ENCODE measurements around the gene RPSA.
"Not testable (repeated sequence)": the region's sequence is repeated elsewhere in the genome, so short reads cannot be mapped to it uniquely, and the experiment has no call there.

RPSA gene

GRCh38 chr3:39406368-39407258 is at the start of gene RPSA:
Gene RPSA (plus strand): TSS chr3:39406720. CDS start chr3:39407654, 934 bp downstream.
- DNase-seq = peak; percentile 94 to 97

GRCh38 chr3:39358333-39358732 is 48.2 kb upstream of the RPSA start:
- no peak for DNase-seq

DNA sequence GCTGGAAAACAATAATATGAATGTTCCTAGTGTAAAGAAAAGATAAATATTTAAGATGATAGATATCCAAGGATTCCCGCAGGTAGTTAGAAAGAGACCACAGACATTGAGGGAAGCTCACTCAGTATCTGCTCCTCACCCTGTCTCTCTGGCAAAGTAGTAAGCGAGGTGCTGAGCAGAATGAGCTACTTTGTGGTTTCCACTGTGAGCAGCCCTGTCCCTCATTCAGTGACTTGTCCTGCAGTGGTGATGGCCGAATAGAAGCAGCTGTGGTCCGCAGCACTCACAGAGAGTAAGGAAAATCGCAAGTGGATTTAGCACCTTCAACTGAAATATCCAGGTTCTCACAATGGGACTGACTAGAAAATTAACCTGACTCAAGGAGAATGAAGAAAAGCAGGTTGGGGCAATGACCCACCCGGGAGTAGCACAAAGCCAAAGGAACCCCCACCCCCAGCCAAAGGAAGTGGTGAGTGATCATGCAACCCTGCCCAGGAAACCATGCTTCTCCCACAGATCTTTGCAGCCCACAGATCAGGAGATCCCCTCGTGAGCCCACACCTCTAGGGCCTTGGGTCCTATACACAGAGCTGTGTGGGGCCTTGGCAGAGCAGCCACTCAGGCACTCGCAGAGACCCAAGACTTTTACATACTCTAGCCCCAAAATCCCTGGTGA is 45.1 kb upstream of the RPSA start:
- no peak for DNase-seq

- DNase-seq = no peak
Observed at GRCh38 chr3:39362192-39362591, 44.3 kb upstream of the RPSA start.

DNA sequence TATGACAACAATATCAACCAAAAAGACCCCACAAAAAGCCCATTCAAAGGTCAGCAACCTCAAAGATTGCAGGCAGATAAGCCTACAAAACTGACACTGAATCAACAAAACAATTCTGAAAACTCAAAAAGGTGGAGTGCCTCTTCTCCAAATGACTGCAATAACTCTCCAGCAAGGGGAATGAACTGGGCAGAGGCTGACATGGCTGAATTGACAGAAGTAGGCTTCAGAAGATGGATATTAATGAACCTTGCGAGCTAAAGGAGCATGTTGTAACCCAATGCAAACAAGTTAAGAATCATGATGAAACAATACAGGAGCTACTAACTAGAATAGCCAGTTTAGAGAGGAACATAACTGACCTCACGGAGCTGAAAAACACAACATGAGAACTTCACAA is 43.7 kb upstream of the RPSA start:
- DNase-seq = no peak

- DNase-seq = not testable (repeated sequence)
Observed at GRCh38 chr3:39370450-39370849, 36.1 kb upstream of the RPSA start.

- no peak for DNase-seq
Observed at GRCh38 chr3:39372833-39373232, 33.7 kb upstream of the RPSA start.

DNA sequence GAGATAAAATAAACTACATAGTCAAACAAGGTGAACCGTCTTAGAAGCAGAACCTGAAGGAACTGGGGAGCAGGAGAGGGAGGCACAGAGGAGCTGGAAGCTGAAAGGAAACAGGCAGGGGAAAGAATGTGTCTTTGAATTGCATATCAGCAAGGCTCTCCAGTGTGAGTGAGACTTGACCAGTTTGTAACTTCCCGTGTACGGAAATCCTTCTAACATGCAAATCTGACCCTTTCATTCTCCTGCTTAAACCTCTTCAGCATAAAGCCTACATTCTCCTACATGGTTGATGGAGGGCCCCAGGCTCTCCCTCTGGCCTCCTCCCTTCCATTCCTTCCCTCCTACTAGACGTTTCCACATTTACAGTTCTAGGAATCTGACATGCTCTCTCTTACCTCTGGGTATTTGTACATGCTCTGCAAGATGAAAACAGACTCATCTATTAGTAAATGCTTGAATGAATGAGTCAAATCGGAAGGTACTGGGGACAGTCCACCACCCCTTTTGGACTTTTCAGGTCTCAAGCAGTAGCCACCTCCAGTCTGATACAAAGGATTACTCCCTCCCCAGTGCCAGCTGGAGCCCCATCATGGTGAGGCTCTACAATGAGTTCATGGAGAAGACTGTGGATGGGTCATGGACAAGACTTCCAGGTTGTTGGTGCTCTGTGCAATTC is 29.4 kb upstream of the RPSA start:
- no peak for DNase-seq

- no peak for DNase-seq
Observed at GRCh38 chr3:39378088-39378487, 28.4 kb upstream of the RPSA start.

DNA sequence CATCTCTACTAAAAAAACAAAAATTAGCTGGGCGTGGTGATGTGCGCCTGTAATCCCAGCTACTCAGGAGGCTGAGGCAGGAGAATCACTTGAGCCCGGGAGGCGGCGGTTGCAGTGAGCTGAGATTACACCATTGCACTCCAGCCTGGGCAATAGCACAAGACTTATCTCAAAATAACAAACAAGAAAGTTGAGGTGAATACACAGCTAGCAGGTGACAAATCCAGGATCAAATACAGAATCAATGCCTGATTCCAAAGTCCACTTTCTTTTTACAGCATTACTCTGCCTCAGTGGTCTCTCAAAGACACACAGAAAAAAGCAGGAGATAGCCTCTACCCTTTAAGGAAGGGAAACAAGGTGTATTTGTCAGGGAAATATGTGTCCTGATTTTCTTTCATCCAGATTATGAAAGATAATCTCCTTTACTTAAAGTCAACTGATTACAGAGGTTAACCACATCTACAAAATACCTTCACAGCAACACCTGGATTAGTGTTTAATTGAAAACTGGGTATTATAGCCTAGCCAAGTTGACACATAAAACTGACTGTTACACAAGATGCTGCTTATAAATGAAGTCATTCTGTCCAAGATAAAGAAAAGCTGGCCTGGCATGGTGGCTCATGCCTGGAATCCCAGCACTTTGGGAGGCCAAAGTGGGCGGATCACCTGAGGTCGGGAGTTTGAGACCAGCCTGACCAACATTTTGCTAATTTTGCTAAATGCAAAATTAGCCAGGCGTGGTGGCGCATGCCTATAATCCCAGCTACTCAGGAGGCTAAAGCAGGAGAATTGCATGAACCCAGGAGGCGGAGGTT is 27.4 kb upstream of the RPSA start:
- no peak for DNase-seq

DNA sequence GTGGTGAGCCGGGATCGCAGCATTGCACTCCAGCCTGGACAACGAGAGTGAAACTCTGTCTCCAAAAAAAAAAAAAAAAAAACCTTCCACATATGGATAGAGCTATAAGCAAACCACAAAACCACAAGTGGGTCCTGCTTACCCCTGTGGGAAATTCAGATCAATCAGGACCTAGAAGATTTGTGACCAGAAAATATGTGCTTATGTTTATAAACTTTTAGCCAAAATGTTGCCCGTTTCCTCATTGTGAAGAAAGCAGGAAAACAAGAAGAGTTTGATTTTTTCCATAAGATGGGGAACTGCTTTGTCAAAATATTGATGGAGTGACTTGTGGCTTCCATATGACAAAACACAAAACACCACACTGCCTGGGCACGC is 26.8 kb upstream of the RPSA start:
- DNase-seq = no peak

- no peak for DNase-seq
Observed at GRCh38 chr3:39381432-39381831, 25.1 kb upstream of the RPSA start.

- DNase-seq = no peak
Observed at GRCh38 chr3:39383045-39383880, 23.3 kb upstream of the RPSA start, which contains the start of gene SLC25A38. Gene SLC25A38 (plus strand): TSS chr3:39383370. CDS start chr3:39383725, 355 bp downstream.

- DNase-seq = no peak
Observed at GRCh38 chr3:39383881-39384664, 22.4 kb upstream of the RPSA start.

GRCh38 chr3:39384665-39385000 is 21.9 kb upstream of the RPSA start:
- no peak for DNase-seq

- no peak for DNase-seq
Observed at GRCh38 chr3:39385456-39386090, 20.9 kb upstream of the RPSA start.

DNA sequence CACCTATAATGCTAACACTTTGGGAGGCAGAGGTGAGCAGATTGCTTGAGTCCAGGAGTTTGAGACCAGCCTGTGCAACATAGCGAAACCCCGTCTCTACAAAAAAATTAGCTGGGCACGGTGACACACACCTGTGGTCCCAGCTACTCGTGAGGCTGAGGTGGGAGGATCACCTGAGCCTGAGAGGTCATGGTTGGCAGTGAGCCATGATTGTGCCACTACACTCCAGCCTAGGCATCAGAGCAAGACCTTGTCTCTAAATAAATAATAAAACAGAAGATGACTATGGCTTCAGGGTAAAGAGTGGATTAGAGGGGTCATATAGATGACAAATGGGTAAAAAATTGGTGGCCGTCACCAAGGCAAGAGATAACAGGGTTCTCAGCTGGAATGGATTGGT is 20.2 kb upstream of the RPSA start:
- DNase-seq = no peak

DNA sequence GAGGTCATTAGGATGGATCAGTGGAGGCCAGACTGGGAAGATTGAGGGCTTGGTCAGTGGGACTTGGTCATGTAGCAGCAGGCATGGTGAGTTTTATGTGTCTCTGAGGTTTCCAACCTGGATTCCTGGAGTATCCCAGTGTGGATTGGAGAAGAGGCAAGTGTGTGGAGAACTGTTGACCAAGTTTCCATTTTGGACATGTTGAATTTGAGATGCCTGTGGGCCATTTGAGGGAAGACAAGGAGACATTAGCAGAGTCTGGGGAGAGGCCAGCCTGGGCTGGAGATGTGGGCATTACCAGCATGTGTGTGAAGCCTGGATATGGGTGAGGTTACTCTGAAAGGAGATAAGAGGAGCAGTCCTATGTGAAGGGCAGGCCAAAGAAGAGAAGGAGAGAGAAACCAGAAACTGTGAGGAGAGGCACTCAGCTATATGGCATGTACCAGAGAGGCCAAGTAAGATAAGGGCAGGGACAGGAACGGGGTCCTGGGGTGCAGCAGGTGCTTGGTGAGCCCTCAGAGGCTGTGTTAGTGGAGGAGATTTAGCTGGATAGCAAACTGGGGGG is 19.0 kb upstream of the RPSA start:
- DNase-seq = no peak

DNA sequence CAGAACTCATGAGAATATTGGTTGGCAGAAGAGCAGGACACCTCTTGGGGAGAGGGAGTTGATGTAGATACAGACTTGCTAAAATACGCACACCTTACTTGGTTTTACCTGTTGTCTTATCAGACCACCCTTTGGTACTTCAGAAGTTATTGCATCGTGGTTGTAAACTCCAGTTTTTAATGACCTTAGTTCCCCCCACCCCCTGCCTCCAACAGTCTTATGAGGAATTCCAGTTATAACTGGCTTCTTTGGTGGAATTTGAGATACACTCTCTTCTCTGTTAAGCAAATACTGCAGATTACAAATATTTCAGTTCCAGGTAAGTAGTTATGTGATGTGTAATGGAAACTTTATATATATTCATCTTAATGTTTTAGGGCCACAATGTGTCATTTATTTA is 18.4 kb upstream of the RPSA start:
- DNase-seq = no peak

DNA sequence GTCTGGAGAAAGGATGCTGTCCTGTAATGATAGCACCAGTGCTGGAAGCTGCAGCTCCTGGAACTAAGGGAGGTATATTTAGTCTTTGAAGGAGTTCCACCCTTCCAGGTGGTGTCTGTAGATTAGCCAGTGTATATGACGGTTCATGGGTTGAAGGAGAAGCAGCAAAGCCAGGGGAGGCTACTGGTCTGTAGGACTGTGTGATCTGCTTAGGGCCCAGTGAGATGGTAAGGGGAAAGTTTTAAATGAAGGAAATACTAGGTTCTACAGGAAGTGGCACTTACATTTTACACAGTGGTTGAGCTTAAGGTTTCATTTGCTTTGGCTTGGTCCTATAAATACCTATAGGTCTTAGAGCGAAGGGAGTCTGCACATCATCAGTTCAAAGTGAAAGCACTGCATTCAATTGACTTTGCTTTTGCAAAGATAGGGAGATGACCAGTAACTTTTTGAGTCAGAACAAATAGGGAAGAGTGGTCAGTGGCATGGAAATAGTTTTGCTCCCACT is 17.7 kb upstream of the RPSA start:
- no peak for DNase-seq
